CD4-positive, alpha-beta T cell (primary cell): ENCODE data around the gene HSPA1B. TPM values are rescaled to one million over a fixed set of nuclear protein-coding genes. Genes with fewer than 3 reads are reported as not detected.

Source experiments
- ATAC-seq: fragments of 200-7000 bp; cut with Tn5 transposase; one replicate; pipeline ENCODE4 v1.10.0; 2022; ENCODE audit warnings: mild to moderate bottlenecking; ENCODE audit not compliant: poor library complexity
- CTCF ChIA-PET: fragments of 350-600 bp; sonication (Branson Sonifier 250); formaldehyde crosslinking; loops from one replicate; lab custom pipeline; 2021; ENCODE audit warnings: antibody characterized with exemption, inconsistent platforms; lab: Charles Lee
- POLR2A ChIA-PET: fragments of 350-600 bp; sonication (Branson Sonifier 250); formaldehyde crosslinking; loops from one replicate; lab custom pipeline; 2021; ENCODE audit warnings: antibody characterized with exemption, inconsistent platforms; lab: Charles Lee
- DNase-seq, 14 experiments: peaks; one replicate each; pipeline ENCODE4 v3.0.0-alpha.2; 2013 to 2020; ENCODE audit warnings: mixed read lengths in 2 of 14
- H3K27ac ChIP-seq, 2 donors: one replicate each; pipeline versions ENCODE4 v1.5.1 to v1.7.0; 2013; ENCODE audit warnings: low read length in 2 of 2, low read depth in 1 of 2, mild to moderate bottlenecking in 1 of 2
- H3K27me3 ChIP-seq, 2 experiments: 1 replicate in 1 of 2; 2 replicates in 1 of 2; pipeline versions ENCODE4 v1.6.1 to v1.7.0; 2013; ENCODE audit warnings: low read length in 2 of 2, control low read depth in 1 of 2, mild to moderate bottlenecking in 1 of 2, moderate library complexity in 1 of 2; ENCODE audit not compliant: insufficient read depth in 2 of 2, control insufficient read depth in 1 of 2
- H3K36me3 ChIP-seq: one replicate; pipeline ENCODE4 v1.6.1; 2013; ENCODE audit warnings: low read length, control low read depth; ENCODE audit not compliant: insufficient read depth
- H3K4me1 ChIP-seq: one replicate; pipeline ENCODE4 v1.6.1; 2013; ENCODE audit warnings: low read length, control low read depth; ENCODE audit not compliant: insufficient read depth
- H3K4me3 ChIP-seq: one replicate; pipeline ENCODE4 v1.5.1; 2013; ENCODE audit warnings: mild to moderate bottlenecking, low read length, moderate library complexity
- H3K9me3 ChIP-seq, 2 experiments: 1 replicate in 1 of 2; 2 replicates in 1 of 2; pipeline versions ENCODE4 v1.6.1 to v1.7.0; 2013; ENCODE audit warnings: low read length in 2 of 2, mild to moderate bottlenecking in 2 of 2, control low read depth in 1 of 2, moderate library complexity in 1 of 2; ENCODE audit not compliant: control insufficient read depth in 1 of 2, insufficient read depth in 1 of 2
- H3K27ac Mint-ChIP-seq: one replicate; pipeline ENCODE4 v1.8.0; 2020; ENCODE audit warnings: mixed read lengths
- H3K27me3 Mint-ChIP-seq: one replicate; pipeline ENCODE4 v1.8.0; 2021; ENCODE audit warnings: mixed read lengths
- H3K36me3 Mint-ChIP-seq: one replicate; pipeline ENCODE4 v1.8.0; 2021; ENCODE audit warnings: low read depth, mixed read lengths
- H3K4me1 Mint-ChIP-seq: one replicate; pipeline ENCODE4 v1.8.0; 2021; ENCODE audit warnings: low read depth, mixed read lengths
- H3K4me3 Mint-ChIP-seq: one replicate; pipeline ENCODE4 v1.8.0; 2020; ENCODE audit warnings: mild to moderate bottlenecking, mixed read lengths
- H3K9me3 Mint-ChIP-seq: one replicate; pipeline ENCODE4 v1.8.0; 2020; ENCODE audit warnings: mixed read lengths
- intact Hi-C, 2 experiments: fragments of 100-400 bp; cut with DNase I in 1 of 2; cut with micrococcal nuclease in 1 of 2; formaldehyde crosslinking; loops; one replicate each; pipeline versions ENCODE4 v1.15.1 to v1.9.0; 2023 to 2025; cut with DNase I, micrococcal nuclease
- total RNA-seq, 174 experiments: library from RNA in 2 of 174; stranded (reverse) in 2 of 174; gene quantifications; one replicate each; pipeline ENCODE4 v1.2.3 and lab custom pipeline; 2021 to 2026
- TF ChIP-seq, protein P1 (sequence below): fragments of 200-600 bp; IDR thresholded peaks from one replicate; pipeline ENCODE4 v1.8.0; 2022; ENCODE audit warnings: antibody characterized with exemption, mild to moderate bottlenecking

The HSPA1B gene
- total RNA-seq, 2 experiments from 2014 or later: 8.3 to 9.8 TPM

DNA sequence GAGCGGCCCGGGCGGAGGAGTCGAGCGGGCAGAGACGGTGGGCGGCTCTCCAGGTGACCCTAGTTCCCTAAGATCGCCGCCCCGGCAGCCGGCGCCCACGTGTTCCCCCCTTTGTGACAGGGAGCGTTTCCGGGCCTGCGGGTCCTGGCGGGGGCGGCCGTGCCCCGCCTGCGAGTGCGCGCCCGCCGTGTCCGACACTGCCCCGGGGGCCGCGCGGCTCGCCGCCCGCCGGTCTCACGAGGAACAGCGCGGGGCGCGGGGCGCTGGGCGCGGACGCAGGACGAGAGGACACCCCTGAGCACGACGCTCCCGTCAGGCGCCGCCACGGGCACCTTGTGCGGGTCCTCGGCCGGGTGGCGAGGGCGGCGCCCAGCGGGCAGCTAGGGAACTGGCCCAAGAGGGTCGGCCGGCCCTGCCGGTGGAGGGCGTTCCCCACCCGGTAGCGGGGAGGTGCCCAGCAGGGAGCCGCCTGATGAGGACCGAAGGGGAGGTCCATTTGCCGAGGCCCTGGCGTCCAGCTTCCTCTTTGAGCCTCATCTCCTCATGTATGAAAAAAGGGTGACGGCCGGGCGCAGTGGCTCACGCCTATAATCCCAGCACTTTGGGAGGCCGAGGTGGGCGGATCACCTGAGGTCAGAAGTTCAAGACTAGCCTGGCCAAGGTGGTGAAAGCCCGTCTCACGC lies 31.8 kb upstream of the HSPA1B start, which contains the start of gene VARS1:
Gene VARS1, minus strand, starts transcription at position 137 of the 683 bp plus-strand sequence. CDS start 535 bp downstream, outside the sequence.
- Mint-ChIP-seq H3K27me3 (no peaks in the 10 kb centered on the region), H3K9me3 (no peaks in the 10 kb centered on the region), H3K4me3 (peak within 1 kb of the TSS; percentile 97), H3K4me1 (peaks cover 38% of the 10 kb centered on the region), H3K36me3 (peaks cover 34% of the 10 kb centered on the region), H3K27ac (peak within 1 kb of the TSS; percentile 54)
- ChIA-PET CTCF (interaction anchor here (1.1 to 2.4 kb wide), 11 partner anchors 10 to 142 kb away, joined by 4 to 27 read pairs (median 8); partner anchors contain the start of genes CLIC1, DDAH2, HSPA1A and HSPA1L), POLR2A (interaction anchor here (0.6 to 3.2 kb wide), 21 partner anchors 11 to 1178 kb away, joined by 3 to 28 read pairs (median 4); partner anchors contain the start of genes CLIC1, DXO, GPANK1 and HSPA1A)
- Histone ChIP-seq H3K4me3 (peak within 1 kb of the TSS; percentile 77), H3K27ac (peak within 1 kb of the TSS; percentile 81 to 90), H3K27me3 (no peaks in the 10 kb centered on the region), H3K4me1 (peaks cover 49% of the 10 kb centered on the region), H3K9me3 (no peaks in the 10 kb centered on the region), H3K36me3 (peaks cover 7% of the 10 kb centered on the region)
- TF ChIP-seq, protein P1, sequence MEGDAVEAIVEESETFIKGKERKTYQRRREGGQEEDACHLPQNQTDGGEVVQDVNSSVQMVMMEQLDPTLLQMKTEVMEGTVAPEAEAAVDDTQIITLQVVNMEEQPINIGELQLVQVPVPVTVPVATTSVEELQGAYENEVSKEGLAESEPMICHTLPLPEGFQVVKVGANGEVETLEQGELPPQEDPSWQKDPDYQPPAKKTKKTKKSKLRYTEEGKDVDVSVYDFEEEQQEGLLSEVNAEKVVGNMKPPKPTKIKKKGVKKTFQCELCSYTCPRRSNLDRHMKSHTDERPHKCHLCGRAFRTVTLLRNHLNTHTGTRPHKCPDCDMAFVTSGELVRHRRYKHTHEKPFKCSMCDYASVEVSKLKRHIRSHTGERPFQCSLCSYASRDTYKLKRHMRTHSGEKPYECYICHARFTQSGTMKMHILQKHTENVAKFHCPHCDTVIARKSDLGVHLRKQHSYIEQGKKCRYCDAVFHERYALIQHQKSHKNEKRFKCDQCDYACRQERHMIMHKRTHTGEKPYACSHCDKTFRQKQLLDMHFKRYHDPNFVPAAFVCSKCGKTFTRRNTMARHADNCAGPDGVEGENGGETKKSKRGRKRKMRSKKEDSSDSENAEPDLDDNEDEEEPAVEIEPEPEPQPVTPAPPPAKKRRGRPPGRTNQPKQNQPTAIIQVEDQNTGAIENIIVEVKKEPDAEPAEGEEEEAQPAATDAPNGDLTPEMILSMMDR: peak; percentile 76
- intact Hi-C loops: loop anchor here (2.0 to 5.0 kb wide), 5 partner anchors 19 to 65 kb away; partner anchors contain the start of genes HSPA1A (in 1 of the 2), HSPA1B (in 1 of the 2) and HSPA1L (in 1 of the 2)
- DNase-seq (peak; percentile 69 to 94 (median 80)), ATAC-seq (peak; percentile 79)

DNA sequence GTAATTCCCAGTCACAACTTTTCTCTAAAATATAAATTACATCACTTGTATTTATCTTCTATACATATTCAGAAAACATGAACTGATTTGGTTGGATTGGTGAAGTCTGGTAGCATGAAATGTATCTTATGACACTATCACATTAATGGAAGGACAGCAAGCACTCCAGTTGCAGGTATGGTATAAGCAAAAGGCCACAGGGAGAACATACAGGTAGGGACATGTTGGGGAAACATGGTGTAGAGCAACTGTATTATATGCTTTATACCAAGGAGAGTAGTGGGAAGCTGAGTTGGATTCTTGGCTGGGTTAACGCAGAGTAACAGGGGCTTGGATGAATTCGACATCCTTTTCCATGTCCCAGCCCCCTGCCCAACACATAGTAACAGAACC lies 30.5 kb upstream of the HSPA1B start:
- no peak overlapping the region for H3K4me3 ChIP-seq

DNA sequence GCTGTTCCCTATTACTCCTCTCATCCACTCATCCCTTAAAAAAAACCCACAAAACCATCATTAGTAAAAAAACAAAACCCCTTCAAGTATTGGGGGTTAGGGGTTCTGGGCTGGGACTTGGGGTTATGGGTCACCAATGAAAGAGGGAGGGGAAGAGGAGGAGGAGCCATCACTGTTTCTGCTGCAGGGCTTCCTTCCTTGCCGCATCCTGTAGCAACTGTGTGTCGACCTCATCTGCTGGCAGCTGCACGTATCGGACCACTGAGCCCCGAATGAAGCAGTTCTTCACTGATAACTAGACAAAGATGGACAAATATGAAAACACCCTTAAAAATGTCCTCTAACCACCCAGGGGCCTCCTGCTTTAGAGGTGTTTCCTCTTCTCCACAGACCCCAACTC lies 29.9 kb upstream of the HSPA1B start:
- Histone ChIP-seq H3K4me1 (peaks cover 42% of the 10 kb centered on the region), H3K27ac (peak overlapping the region; percentile 50 to 70), H3K9me3 (no peaks in the 10 kb centered on the region), H3K27me3 (no peaks in the 10 kb centered on the region), H3K4me3 (peak overlapping the region; percentile 28), H3K36me3 (no peaks in the 10 kb centered on the region)
- ATAC-seq (peak; percentile 43), DNase-seq (peak in 11 of 14 experiments; percentile 27 to 77 (median 51))
- TF ChIP-seq, protein P1: no peak
- ChIA-PET CTCF (interaction anchor here (1.0 to 1.3 kb wide), 3 partner anchors 9 to 59 kb away, joined by 3 to 4 read pairs (median 3); partner anchors contain the start of gene LSM2), POLR2A (interaction anchor here (0.6 to 3.2 kb wide), 9 partner anchors 9 to 94 kb away, joined by 3 to 18 read pairs (median 5); partner anchors contain the start of genes ABHD16A, DDAH2, HSPA1A and HSPA1B)
- intact Hi-C loops: loop anchor here in 1 of 2 experiments (5.0 kb wide), 1 partner anchor 35 kb away; no protein-coding TSS in a partner anchor
- peaks cover 32% of the 10 kb centered on the region for H3K4me1 Mint-ChIP-seq
- peak overlapping the region; percentile 54 for H3K27ac Mint-ChIP-seq
- H3K4me3 Mint-ChIP-seq: peak overlapping the region; percentile 81
- peaks cover 24% of the 10 kb centered on the region for H3K36me3 Mint-ChIP-seq
- no peaks in the 10 kb centered on the region for H3K9me3 Mint-ChIP-seq
- H3K27me3 Mint-ChIP-seq: no peaks in the 10 kb centered on the region

More for the DNA sequence above, 30.5 kb upstream of the HSPA1B start:
- TF ChIP-seq, protein P1: no peak
- Mint-ChIP-seq H3K9me3 (no peaks in the 10 kb centered on the region), H3K27ac (peak overlapping the region; percentile 54), H3K36me3 (peaks cover 30% of the 10 kb centered on the region), H3K4me1 (peaks cover 32% of the 10 kb centered on the region), H3K27me3 (no peaks in the 10 kb centered on the region), H3K4me3 (peak overlapping the region; percentile 81)
- Histone ChIP-seq H3K9me3 (no peaks in the 10 kb centered on the region), H3K36me3 (no peaks in the 10 kb centered on the region), H3K27ac (peak overlapping the region; percentile 50 to 70), H3K27me3 (no peaks in the 10 kb centered on the region), H3K4me1 (peaks cover 45% of the 10 kb centered on the region)
- DNase-seq (no peak), ATAC-seq (no peak)
- CTCF ChIA-PET: interaction anchor here (1.1 to 1.7 kb wide), 2 partner anchors 17 to 27 kb away, joined by 4 to 19 read pairs; partner anchors contain the start of genes HSPA1A and HSPA1L
- intact Hi-C loops: loop anchor here in 1 of 2 experiments (5.0 kb wide), 1 partner anchor 35 kb away; no protein-coding TSS in a partner anchor
- POLR2A ChIA-PET: interaction anchor here (1.0 to 3.2 kb wide), 8 partner anchors 10 to 94 kb away, joined by 3 to 28 read pairs (median 6); partner anchors contain the start of genes ABHD16A, CLIC1, DDAH2 and HSPA1A
